Neural cell (in vitro differentiated cells): Measurements from ENCODE around the gene CARMIL1. TPM values are rescaled to one million over a fixed set of nuclear protein-coding genes. Genes with fewer than 3 reads are reported as not detected.

Source experiments
- H2AFZ ChIP-seq: fragments of 200-600, 300-800 bp; sonication (generic), shearing (Covaris generic); 2 replicates; pipeline ENCODE4 v1.6.0; 2014; ENCODE audit warnings: low read depth, mild to moderate bottlenecking, antibody characterized with exemption, low read length, moderate library complexity
- H3F3A ChIP-seq: fragments of 200-600 bp; shearing (Covaris generic); 2 replicates; pipeline ENCODE4 v1.6.1; 2016; ENCODE audit warnings: mild to moderate bottlenecking, moderate library complexity, mixed read lengths, antibody characterized with exemption, low read length; ENCODE audit not compliant: insufficient read depth, poor library complexity, severe bottlenecking
- H3K27ac ChIP-seq: fragments of 200-600, 300-800 bp; sonication (generic), shearing (Covaris generic); 2 replicates; pipeline ENCODE4 v1.5.1; 2014; ENCODE audit warnings: mild to moderate bottlenecking, low read length, moderate library complexity
- H3K27me3 ChIP-seq: fragments of 300-800, 200-600 bp; sonication (generic), shearing (Covaris generic); 2 replicates; pipeline ENCODE4 v1.6.0; 2014; ENCODE audit warnings: mild to moderate bottlenecking, low read depth, low read length, moderate library complexity; ENCODE audit not compliant: insufficient read depth
- H3K36me3 ChIP-seq: fragments of 300-800, 200-600 bp; sonication (generic), shearing (Covaris generic); 2 replicates; pipeline ENCODE4 v1.5.1; 2014; ENCODE audit warnings: mild to moderate bottlenecking, antibody characterized with exemption, low read length, moderate library complexity; ENCODE audit not compliant: insufficient read depth
- H3K4me2 ChIP-seq: fragments of 300-800, 200-600 bp; sonication (generic), shearing (Covaris generic); 2 replicates; pipeline ENCODE4 v1.6.0; 2014; ENCODE audit warnings: mild to moderate bottlenecking, low read length
- H3K4me3 ChIP-seq: fragments of 300-800, 200-600 bp; sonication (generic), shearing (Covaris generic); 2 replicates; pipeline ENCODE4 v1.5.1; 2014; ENCODE audit warnings: mild to moderate bottlenecking, low read length, moderate library complexity
- H3K79me2 ChIP-seq: fragments of 200-600 bp; shearing (Covaris generic); replicated peaks from 2 replicates; pipeline ENCODE4 v1.6.0; 2014; ENCODE audit warnings: mild to moderate bottlenecking, low read length, moderate library complexity; ENCODE audit not compliant: insufficient read depth
- H3K9ac ChIP-seq: fragments of 300-800, 200-600 bp; sonication (generic), shearing (Covaris generic); 2 replicates; pipeline ENCODE4 v1.6.1; 2016; ENCODE audit warnings: mild to moderate bottlenecking, low read length, mixed read lengths
- H3K9me2 ChIP-seq: fragments of 200-600 bp; shearing (Covaris generic); 2 replicates; pipeline ENCODE4 v1.6.1; 2016; ENCODE audit warnings: mild to moderate bottlenecking, low read length, mixed read lengths; ENCODE audit not compliant: insufficient read depth
- H3K9me3 ChIP-seq: fragments of 200-600, 300-800 bp; sonication (generic), shearing (Covaris generic); 2 replicates; pipeline ENCODE4 v1.6.1; 2016; ENCODE audit warnings: mild to moderate bottlenecking, mixed run types, low read length, moderate library complexity, mixed read lengths
- H4K20me1 ChIP-seq: fragments of 200-600 bp; shearing (Covaris generic); 2 replicates; pipeline ENCODE4 v1.6.1; 2016; ENCODE audit warnings: mild to moderate bottlenecking, mixed run types; ENCODE audit not compliant: insufficient read depth
- CTCF ChIP-seq: fragments of 450-650 bp; IDR thresholded peaks from 2 replicates; pipeline ENCODE4 v1.5.1; 2014; ENCODE audit warnings: antibody characterized with exemption, mild to moderate bottlenecking, moderate library complexity; ENCODE audit not compliant: poor library complexity, severe bottlenecking
- EP300 ChIP-seq: fragments of 450-650 bp; conservative IDR thresholded peaks from 2 replicates; pipeline ENCODE4 v1.6.1; 2014; ENCODE audit warnings: antibody characterized with exemption, mild to moderate bottlenecking, moderate library complexity; ENCODE audit not compliant: poor library complexity, severe bottlenecking
- EZH2 ChIP-seq: fragments of 200-600, 300-800 bp; shearing (Covaris generic), sonication (generic); IDR thresholded peaks from 2 replicates; pipeline ENCODE4 v1.6.1; 2014; ENCODE audit warnings: antibody characterized with exemption, low read length, borderline replicate concordance, mild to moderate bottlenecking; ENCODE audit not compliant: insufficient read depth, poor library complexity, severe bottlenecking
- MXI1 ChIP-seq: fragments of 450-650 bp; conservative IDR thresholded peaks from 2 replicates; pipeline ENCODE4 v1.6.1; 2014; ENCODE audit warnings: antibody characterized with exemption, mild to moderate bottlenecking; ENCODE audit not compliant: poor library complexity, severe bottlenecking
- POLR2AphosphoS5 ChIP-seq: IDR thresholded peaks from 2 replicates; pipeline ENCODE4 v1.6.1; 2012
- RAD21 ChIP-seq: fragments of 450-650 bp; conservative IDR thresholded peaks from 2 replicates; pipeline ENCODE4 v1.6.1; 2014; ENCODE audit warnings: antibody characterized with exemption, mild to moderate bottlenecking, moderate library complexity
- SMC3 ChIP-seq: fragments of 450-650 bp; conservative IDR thresholded peaks from 2 replicates; pipeline ENCODE4 v1.6.1; 2014; ENCODE audit warnings: antibody characterized with exemption, mild to moderate bottlenecking, moderate library complexity; ENCODE audit not compliant: poor library complexity
- TAF1 ChIP-seq: IDR thresholded peaks from 2 replicates; pipeline ENCODE4 v1.6.1; 2012; ENCODE audit warnings: low read depth
- polyA plus RNA-seq: library from polyadenylated mRNA; depleted of rRNA; stranded (reverse); fragments of >200 nt; gene quantifications from 2 replicates; pipeline ENCODE4 v1.2.3, GENCODE V29; 2014
- TF ChIP-seq, protein P1 (sequence below): IDR thresholded peaks from 2 replicates; pipeline ENCODE4 v1.6.1; 2012; ENCODE audit warnings: borderline replicate concordance

Gene CARMIL1
- polyA plus RNA-seq, 1 donor from 2014 or later = 5.3 TPM

DNA sequence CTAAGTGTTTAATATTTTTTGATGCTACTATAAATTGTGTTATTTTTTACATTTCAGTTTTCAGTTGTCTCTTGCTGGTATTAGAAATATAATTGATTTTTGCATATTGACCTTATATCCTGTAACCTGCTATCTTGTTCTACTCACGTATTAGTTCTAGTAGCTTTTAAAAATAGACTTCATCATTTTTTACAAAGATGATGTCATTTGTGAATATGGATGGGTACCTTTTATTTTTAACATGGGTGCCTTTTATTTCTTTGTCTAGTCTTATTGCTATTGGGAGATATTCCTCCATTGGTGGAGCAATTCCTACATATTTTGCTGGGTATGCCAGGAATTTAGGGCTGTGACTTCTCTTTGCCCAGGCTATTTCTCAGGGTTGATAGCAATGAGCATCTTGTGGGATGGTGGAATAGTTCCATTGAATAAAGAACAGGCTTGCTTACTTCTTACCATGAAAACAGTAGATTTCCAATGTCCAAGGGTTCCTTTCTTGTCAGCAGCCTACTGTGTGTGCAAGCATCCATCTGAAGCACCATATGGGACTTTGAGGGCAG, 149.7 kb downstream of the CARMIL1 start:
- no peak overlapping the region for H3K27ac ChIP-seq
- H3K9me3 ChIP-seq = no peaks in the 10 kb centered on the region
- no peaks in the 10 kb centered on the region for H4K20me1 ChIP-seq
- no peak overlapping the region for H3K4me2 ChIP-seq
- no peaks in the 10 kb centered on the region for H3K9me2 ChIP-seq
- no peaks in the 10 kb centered on the region for H3K79me2 ChIP-seq
- no peaks in the 10 kb centered on the region for H3F3A ChIP-seq
- no peak overlapping the region for H3K9ac ChIP-seq
- no peaks in the 10 kb centered on the region for H3K27me3 ChIP-seq
- no peaks in the 10 kb centered on the region for H3K36me3 ChIP-seq
- no peak for TF ChIP-seq MXI1
- no peak for TF ChIP-seq EP300
- H3K4me3 ChIP-seq = no peak overlapping the region
- H2AFZ ChIP-seq = no peak overlapping the region

DNA sequence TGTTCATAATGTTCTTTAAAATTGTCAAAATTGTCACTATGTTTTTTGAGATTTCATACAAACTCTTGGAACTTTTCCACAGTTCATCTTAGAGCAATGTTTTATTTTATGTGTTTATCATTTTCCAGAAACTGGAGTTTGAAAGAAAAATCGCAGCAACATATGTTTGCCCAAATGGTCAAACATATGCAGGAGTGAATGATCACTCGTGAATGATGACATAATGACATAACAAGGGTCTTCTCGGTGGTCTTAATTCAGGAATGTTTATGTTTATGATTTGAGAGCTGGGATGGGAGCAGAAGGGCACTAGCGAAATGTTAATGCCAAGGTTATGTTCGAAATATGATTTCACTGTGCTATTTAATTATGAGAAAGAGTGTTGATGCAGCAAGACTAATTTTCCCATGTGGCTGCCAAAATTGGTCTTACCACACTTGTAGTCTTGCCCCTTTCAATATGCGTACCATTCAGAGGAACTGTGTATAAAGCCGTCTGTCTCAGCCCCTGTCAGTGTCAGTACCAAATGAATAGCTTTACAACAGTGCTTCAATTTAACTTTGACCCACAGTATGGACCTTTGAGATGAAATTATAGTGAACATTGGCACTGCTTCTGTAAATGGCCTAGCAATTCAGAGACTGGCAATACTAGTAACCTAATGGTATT, 152.3 kb downstream of the CARMIL1 start:
- H3K36me3 ChIP-seq = no peaks in the 10 kb centered on the region
- H3K9me3 ChIP-seq = no peaks in the 10 kb centered on the region
- H3K4me3 ChIP-seq = no peak overlapping the region
- H3K9me2 ChIP-seq = no peaks in the 10 kb centered on the region
- H3K27ac ChIP-seq = no peak overlapping the region
- no peak overlapping the region for H3K4me2 ChIP-seq
- no peak overlapping the region for H3K9ac ChIP-seq
- no peaks in the 10 kb centered on the region for H3K79me2 ChIP-seq
- no peaks in the 10 kb centered on the region for H3F3A ChIP-seq
- no peaks in the 10 kb centered on the region for H4K20me1 ChIP-seq
- TF ChIP-seq CTCF (no peak), SMC3 (no peak), RAD21 (no peak), POLR2AphosphoS5 (no peak), EP300 (no peak), TAF1 (no peak), EZH2 (no peak)
- TF ChIP-seq, protein P1, sequence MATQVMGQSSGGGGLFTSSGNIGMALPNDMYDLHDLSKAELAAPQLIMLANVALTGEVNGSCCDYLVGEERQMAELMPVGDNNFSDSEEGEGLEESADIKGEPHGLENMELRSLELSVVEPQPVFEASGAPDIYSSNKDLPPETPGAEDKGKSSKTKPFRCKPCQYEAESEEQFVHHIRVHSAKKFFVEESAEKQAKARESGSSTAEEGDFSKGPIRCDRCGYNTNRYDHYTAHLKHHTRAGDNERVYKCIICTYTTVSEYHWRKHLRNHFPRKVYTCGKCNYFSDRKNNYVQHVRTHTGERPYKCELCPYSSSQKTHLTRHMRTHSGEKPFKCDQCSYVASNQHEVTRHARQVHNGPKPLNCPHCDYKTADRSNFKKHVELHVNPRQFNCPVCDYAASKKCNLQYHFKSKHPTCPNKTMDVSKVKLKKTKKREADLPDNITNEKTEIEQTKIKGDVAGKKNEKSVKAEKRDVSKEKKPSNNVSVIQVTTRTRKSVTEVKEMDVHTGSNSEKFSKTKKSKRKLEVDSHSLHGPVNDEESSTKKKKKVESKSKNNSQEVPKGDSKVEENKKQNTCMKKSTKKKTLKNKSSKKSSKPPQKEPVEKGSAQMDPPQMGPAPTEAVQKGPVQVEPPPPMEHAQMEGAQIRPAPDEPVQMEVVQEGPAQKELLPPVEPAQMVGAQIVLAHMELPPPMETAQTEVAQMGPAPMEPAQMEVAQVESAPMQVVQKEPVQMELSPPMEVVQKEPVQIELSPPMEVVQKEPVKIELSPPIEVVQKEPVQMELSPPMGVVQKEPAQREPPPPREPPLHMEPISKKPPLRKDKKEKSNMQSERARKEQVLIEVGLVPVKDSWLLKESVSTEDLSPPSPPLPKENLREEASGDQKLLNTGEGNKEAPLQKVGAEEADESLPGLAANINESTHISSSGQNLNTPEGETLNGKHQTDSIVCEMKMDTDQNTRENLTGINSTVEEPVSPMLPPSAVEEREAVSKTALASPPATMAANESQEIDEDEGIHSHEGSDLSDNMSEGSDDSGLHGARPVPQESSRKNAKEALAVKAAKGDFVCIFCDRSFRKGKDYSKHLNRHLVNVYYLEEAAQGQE = no peak
- no peaks in the 10 kb centered on the region for H3K27me3 ChIP-seq
- H2AFZ ChIP-seq = no peak overlapping the region
